GM18873 (cell line): ENCODE results near the gene C1R.
"Not testable (repeated sequence)": the region's sequence is repeated elsewhere in the genome, so short reads cannot be mapped to it uniquely, and the experiment has no call there.

Experiments used
- ATAC-seq: cut with Tn5 transposase; IDR thresholded peaks from one replicate; pipeline ENCODE4 v1.9.1; 2021; ENCODE audit warnings: mild to moderate bottlenecking, moderate library complexity, moderate number of reproducible peaks; ENCODE audit not compliant: unreplicated experiment, low FRiP score

Gene C1R

DNA sequence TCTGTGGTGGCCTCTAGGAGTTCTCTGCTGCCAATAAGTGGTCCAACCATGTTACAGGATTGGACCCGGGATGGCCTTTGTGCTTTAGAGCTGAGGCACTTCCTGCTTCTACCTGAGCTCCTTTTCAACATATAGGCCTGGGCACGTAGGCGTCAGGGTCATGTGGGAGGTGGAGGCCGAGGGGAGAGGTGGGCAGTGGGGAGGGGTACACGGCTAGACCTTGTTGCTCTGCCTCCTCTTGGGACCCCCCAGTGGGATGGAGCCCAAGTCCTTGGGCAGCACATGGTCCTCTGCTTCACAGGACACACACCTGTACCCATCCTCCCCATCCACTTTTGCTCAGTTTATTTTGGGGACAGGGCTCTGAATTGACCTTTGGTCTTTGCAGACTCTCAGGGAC, 29.1 kb upstream of the C1R start:
- no peak for ATAC-seq

DNA sequence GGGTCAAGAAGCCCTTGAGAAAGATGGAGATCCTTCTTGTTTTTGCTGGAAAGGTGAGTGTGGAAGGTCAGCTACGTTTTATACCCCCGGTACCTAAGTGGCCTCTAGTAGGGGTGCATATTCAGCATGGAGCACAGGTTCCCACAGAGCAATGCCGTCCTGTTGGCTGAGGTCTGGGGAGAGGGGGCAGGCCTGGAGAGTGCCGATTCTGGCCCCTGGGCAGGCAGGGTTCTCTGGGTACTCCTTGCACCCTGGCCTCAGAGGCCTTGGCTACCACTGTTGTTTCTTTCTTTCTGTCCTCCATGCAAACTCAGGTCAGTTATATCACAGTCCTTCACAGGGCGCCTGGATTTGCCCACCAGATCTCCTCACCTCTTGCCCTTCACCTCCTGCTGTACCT, 27.9 kb upstream of the C1R start:
- ATAC-seq = no peak

DNA sequence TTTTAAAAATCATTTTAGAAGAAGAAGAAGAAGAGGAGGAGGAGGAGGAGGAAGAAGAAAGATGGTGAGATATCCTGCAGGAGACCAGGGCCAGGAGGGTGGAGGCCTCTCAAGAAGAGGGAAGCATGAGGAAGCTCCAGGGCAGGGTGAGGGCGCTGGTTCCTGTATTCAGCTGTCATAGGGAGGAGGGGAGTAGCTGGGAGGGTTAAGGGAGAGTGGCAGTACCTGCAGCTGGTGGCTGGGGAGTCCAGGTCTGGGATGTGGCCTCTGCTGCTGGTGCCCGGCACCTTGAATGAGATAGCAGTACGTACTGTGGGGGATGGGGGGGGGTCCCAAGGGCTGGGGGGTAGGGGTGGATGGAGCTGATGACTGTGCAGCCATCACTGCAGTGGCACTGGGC, 26.6 kb upstream of the C1R start:
- no peak for ATAC-seq

DNA sequence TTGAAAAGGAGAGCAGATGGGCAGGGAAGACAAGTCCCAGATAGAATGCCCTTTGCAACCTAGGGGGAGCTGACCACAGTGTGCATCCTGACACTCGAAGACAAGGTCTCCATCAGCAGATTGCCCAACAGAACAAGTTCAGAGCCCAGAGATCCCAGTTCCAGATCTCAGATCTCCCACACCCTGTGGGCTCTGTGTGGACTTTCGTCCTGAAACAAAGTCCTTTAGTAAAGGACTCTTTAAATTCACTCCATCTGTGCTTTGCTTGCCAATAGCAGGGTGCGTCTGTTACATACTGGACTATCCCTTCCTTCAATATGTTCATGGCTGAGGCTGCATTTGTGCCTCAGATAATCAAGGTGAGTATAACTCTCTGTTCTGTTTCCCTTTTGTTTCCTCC, 25.4 kb upstream of the C1R start:
- no peak for ATAC-seq

DNA sequence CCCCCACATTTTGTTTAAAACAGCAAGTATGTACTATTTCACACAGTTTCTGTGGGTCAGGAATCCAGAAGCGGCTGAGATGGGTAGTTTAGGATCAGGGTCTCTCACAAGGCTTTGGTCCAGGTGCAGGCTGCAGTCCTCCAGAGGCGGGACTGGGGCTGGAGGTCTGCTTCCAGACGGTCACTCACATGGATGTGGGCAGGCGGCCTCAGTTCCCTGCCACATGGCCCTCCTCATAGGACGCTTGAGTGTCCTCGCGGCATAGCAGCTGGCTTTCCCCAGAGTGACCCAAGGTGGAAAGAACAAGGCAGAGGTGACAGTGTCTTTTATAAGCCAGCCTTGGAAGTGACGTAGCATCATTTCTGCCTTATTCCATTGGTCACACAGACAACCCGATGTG, 24.7 kb upstream of the C1R start:
- ATAC-seq = no peak

DNA sequence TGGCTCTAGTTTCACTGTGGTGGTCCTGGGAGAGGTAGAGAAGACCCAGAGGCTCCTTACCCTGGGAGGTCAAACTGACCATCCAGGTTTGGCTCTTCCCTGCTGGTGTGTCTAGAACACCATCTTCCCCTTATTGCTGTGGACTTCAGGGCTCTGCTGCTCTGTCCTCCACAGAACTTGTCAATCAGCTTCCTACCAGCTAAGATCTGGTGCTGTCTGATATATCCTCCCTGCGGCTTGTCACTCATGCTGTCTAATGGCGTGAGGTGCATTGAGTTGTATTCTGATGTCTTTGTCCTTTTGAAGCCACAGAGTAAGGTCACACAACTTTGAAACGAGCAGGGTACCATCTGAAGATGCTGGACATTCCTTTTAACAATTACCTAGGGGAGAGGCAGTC, 24.0 kb upstream of the C1R start:
- no peak for ATAC-seq

DNA sequence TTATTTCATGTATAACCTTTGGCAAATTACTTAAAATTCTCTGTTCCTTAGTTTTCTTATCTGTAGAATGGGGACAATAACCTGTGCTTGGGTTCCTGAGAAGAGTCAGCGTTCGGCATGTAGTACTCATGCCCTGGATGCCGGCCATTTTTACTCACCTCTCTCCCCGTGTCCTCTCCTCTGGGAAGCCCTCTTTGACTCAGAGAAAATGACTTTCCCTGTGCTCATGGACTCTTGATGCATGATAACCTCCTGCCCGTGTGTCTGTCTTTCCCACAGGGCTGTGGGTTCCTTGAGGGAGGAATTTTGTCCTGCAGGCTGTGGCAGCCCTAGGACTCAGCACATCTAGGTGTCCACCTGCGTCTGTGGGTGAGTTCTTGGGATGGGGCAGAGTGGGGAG, 22.6 kb upstream of the C1R start:
- ATAC-seq = no peak

DNA sequence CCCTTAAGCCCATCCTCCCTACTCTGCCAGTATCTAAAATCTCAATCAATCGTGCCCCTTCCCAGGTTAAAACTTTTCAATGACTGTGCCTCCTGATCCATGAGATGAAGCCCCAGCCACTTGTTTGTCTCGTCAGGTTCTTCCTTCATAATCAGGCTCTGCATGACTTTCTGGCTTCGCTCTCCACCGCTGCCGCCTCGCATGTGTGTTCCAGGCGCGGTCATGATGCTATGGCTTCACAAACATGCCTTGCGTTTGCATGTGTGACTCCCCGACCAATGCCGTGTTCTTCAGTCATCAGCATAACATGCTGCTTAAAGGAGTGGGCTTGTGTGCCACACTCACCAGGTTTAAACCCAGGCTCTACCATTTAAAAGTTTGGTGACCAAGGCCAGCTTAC, 21.8 kb upstream of the C1R start:
- ATAC-seq = no peak

DNA sequence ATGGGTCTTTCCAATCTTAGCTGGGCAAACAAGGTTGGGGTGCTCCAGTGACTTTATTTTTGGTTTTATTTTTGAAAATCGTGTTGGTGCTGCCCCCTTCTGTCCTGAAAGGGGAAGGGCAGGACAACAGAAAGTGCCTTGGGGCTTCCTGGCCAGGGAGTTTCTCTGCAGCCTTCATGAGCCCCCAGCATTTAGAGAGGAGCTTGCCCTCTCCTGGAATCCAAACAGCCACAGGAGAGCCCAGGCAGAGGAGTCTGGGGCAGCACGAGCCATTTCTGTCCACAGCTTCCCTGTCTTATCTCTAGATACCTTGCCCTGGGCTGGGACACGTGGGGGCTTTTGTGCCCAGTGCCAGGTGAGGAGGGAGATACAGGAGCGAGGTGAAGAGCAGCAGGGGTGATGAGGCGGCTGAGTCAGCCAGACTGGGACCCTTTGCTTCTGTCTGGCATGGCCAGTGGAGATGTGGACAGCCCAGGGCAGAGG, 21.2 kb upstream of the C1R start:
- no peak for ATAC-seq

DNA sequence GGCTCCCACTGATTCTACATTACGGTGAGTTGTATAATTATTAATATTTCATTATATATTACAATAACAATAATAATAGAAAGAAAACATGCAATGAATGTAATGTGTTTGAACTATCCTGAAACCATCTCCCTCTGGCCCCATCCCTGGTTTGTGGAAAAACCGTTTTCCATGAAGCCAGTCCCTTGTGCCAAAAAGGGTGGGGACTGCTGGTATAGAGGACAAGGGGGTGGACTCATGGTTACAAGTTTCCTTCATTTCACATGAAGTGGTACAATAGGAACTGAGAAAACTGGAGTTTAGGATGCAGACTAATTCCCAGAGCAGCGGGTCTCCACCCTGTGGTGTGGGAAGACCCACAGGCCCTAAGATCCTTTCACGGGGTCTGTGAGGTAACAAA, 19.8 kb upstream of the C1R start:
- no peak for ATAC-seq

DNA sequence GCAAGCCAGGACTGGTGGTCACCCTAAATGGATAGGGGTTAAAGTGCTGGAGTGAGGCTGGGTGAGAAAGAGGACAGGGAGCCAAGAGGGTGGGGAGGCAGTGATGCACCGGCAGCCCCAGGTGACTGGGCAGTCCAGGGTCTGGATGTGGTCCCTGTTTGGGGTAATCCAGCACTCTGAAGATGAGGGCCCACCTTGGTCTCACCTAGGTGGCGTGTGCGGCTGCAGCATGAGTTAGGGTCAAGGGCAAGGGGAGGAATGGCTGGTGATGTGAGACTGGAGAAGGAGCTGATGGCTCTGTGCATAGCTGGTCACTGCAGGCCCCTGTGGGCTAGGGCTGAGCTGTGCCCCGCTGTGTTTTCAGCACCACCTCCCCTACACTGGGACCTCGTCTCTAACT, 18.4 kb upstream of the C1R start:
- ATAC-seq = no peak

DNA sequence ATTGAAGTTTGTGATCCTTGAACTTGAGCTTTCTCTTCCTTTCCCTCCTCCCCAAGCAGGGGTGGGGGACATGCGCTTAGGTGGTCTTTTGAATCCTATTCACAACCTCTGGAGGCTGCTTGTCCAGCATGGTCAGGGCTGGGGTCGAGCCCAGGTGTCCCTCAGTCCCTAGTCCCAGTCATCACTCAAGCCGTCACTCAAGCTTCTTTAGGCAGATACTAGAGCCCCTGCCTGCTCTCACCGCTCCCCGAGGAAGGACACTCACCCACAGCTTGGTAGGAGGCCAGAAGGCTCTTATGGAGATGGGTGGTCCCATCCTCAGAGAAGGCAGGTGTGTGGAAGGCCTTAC, 17.3 kb upstream of the C1R start:
- ATAC-seq = no peak

DNA sequence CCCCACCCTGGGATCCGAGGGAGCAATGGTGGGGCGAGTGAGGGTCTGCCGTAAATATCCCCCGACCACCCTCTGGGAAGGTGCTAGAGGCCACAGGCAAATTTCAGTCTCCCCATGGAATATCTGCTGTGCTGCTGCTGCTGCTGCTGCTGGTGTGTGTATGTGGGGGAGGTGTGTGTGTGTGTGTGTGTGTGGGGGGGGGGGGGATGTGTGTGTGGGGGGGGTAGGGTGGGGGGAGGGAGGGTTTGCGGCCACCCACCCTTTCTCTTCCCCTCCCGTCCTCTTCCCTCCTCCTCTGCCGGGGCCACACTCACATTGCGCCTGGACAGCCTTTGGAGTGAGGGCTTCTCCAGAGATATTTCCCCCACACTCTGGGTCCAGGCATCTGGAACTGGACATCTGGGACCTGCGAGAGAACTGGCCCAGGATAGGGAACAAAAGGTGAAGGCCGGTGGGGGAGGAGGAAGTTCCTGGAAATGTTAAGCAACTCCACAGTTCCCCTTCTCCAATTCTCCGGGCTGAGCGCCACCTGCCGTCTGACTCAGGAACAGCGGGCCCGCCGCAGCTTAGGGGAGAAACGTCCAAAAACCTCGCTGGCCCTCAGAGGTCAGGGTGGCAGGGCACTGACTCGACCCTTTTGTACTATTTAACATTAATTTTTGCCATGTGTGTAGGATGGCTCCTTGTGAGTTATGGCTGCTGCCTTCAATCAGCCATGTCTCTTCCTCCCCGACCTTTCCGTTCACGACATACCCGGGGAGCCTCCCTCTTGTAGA, 16.7 kb upstream of the C1R start, which contains the start of gene C1RL:
Gene C1RL (minus strand): TSS at position 419 of the 776 bp plus-strand sequence. CDS start 34 bp downstream, at position 385.
- no peak for ATAC-seq

DNA sequence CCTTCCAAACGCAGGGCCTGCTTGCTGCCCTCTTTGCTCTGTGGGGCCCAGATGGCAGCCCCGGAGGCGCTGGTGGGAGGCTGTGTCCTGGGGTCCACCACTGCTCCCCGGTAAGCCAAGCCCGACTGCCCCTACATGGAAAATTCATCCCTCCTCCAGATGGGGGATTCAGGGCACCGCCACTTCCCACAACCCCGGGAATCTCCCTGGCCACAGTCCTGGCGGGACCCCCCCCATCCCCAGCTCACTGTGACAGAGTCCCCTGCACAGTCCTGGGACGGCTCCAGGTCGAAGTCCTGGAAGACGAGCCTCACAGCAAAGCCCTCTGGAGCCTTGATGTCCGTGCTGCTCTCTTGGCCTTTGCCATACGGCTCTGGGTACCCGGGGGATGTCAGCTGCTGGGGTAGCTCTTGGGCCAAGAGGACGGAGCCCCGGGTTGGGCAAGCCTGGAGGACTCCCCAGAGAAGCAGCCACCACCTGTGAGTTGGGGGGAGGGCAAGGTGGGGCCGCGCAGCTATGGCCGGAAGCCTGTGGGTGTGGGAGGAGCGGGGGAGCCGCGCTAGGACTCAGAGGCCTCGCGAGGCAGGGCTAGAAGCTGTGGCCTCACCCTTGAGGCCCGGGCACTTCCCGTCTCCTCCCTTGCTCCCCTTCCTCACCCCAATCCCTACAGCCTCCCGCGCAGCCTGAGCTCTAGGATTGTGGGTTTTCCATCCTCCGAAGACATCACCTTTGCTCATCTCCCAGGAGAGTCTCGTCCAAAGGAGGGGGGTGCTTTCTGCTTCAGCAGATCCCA, 16.0 kb upstream of the C1R start:
- ATAC-seq = peak; percentile 72

DNA sequence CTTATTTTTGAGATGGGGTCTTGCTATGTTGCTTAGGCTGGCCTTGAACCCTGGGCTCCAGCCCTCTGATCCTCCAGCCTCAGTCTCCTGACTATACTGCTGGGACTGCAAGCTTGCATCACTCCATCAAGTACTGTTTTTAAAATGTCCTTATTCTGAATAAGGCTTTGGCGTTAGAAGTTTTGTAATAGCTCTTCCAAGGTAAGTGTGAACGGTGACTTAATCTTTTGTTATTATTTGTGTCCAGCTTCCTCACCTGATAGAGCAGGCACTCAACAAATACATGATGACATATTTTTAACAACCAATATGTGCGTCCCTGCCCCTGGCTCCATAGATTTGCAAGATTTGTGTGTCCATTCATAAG, 15.4 kb upstream of the C1R start:
- ATAC-seq = no peak

DNA sequence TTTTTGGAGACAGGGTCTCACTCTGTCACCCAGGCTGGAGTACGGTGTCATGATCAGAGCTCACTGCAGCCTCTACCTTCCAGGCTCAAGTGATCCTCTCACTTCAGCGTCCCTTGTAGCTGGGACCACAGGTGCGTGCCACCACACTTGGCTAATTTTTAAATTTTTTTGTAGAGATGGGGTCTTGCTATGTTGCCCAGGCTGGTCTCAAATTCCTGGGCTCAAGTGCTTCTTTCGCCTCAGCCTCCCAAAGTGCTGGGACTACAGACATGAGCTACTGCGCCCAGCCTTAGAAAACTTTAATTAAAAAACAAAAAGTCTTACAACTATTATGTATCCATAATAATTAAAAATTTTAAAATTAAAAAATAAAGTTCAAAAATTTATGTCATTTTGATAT, 14.9 kb upstream of the C1R start:
- ATAC-seq = not testable (repeated sequence)

DNA sequence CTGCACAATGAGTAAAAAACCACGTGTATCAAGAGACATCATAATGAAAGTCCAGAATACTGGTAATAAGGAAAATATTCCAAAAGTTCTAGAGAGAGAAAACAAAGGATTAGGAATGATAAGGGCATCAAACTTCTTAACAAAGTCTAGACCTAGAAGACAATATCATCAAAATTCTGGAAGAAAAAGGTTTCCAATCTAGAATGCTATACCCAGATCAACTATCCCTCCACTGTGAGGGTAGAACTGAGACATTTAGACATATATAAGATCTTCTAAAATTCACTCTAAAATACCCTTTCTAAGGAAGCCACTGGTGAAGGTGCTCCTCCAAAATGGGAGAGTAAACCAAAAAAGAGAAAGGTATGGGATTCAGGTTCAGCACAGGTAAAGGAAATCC, 13.8 kb upstream of the C1R start:
- no peak for ATAC-seq

DNA sequence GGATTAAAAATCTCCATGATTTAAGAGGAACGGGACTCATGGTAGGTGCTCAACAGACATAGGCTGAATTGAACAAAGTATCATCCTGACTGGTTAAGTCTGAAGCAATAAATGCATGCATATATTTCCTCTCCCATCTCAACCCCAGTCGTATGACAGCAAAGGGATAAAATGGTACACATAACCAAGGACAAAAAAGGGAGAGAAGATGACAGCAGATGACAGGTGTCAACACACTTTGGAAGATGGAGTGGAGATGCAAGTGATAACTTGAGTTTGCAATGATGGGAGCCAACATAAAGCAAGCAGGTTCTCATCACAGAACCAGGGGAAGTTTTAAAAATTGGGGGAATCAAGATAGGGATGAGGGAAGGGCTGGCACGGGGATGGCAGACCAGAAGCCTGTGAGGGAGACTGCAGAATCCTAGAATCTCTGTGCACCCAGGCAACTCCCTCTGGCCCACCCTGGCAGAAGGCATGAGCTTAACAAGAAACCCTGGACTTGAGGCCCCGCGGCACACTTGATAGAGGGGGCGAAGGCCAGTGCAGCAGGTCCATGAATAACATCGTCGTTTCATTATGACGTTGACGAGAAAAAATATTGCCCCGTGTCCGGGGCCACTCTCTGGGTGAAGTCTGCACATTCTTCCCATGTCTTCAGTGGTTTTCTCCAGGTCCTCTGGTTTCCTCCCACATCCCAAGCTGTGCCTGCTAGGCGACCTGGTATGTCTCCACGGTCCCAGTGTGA, 11.8 kb upstream of the C1R start:
- no peak for ATAC-seq

DNA sequence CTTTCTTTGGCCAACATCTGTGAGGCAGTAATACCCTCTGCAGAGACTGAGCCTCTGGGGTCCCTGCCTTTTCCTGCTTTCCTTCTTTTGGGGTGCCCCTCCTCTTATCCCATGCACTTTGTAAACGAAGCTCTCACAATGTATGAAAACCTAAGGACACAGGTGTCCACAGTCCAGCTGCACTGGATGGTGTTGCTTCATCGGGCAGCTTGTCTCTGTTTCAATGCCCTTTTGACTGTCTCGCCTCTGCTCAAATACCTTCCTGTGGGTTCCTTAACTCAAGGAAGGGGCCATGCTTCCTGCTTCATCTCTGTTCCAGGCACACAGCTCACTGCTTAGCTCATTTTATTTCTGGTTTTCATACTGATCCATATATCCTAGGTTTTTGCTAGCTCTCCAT, 10.3 kb upstream of the C1R start:
- no peak for ATAC-seq

DNA sequence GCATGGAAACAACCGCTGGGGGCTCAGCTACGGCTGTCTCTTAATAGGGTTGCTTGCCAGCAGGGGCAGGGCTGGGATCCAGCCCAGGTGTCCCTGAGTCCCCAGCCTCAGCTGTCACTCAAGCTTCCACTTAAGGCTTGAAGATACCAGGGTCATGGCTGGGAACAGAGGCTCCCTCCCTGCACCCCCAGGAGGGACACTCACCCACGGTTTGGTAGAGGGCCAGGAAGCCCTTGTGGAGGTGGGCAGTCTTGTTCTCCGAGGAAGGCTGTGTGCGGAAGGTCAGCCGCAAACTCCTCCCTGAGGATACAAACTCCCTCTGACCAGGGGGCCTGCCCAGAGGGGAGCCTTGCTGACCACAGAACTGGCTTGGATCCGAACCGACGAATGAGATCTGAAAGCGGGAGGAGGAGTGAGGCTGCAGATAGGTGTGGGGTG, 9.5 kb upstream of the C1R start:
- no peak for ATAC-seq

DNA sequence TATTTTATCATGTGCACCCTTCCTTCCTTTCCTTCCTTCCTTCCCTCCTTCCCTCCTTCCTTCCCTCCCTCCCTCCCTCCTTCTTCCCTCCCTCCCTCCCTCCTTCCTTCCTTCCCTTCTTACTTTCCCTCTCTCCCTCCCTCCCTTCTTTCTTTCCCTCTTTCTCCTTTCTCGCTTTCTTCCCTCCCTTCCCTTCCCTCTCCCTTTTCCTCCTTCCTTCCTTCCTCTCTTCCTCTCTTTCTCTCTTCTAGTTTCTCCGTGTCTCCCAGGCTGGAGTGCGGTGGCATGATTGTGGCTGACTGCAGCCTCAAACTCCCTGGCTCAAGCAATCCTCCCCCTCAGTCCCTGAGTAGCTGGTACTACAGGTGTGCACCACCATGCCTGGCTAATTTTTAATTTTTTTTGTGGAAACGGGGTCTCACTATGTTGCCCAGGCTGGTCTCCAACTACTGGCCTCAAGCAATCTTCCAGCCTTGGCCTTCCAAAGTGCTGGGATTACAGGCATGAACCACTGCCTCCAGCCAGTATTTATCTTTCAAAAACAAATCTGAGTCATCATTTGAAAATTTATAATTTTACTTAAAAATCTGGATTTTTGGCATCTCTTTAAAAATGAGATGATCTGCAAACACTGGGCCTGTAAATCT, 8.9 kb upstream of the C1R start:
- no peak for ATAC-seq
